Adipose tissue (tissue), 3 donors: Measurements from ENCODE around the gene POLR1A. TPM values are rescaled to one million over a fixed set of nuclear protein-coding genes. Genes with fewer than 3 reads are reported as not detected.

Experiments
- H3K27ac ChIP-seq: one replicate; pipeline ENCODE4 v1.5.1; 2013; ENCODE audit warnings: low read depth, low read length
- WGBS, 3 donors: extraction: QIAGEN DNeasy Blood & Tissue Kit; methylation state at CpG; one replicate each; pipeline ENCODE4 v1.1.7; 2013; 5-methylcytosine and 5-hydroxymethylcytosine counted together
- polyA plus RNA-seq, 3 donors: library from polyadenylated mRNA; stranded (reverse); fragments of 200-250 nt; gene quantifications; one replicate each; pipeline ENCODE4 v1.2.3, GENCODE V29; 2013
- donor health status: healthy with polysubstance abuse.
- donor health status: Bipolar disorder and iron deficiency.
- donor health status: healthy.

Gene POLR1A
- polyA plus RNA-seq, 3 donors = 2.7 to 7.3 (median 3.9) TPM

GRCh38 chr2:86102157-86102556 lies 3.5 kb downstream of the POLR1A start:
- no peak overlapping the region for H3K27ac ChIP-seq

DNA sequence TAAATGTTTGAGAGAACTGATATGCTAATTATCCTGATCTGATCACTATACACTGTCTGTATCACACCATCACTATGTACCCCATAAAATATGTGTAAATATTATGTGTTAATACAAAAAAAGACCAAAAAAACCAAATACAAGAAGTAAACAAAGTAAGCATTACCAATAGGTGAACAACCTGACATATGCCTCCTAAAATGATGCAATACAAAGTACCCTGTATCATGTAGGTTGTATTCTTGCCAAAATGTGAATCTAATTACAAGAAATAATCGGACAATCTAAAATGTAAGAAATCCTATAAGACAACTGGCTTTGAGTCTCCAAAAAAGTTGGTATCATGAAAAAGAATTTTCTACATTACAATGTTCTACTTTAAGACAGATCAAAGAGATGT lies 7.8 kb downstream of the POLR1A start:
- WGBS, 3 donors = 95 to 98% (median 98%) methylated on average over 1 of the region's 1 CpG
- no peak overlapping the region for H3K27ac ChIP-seq

- no peak overlapping the region for H3K27ac ChIP-seq
- WGBS, 3 donors = 95 to 99% (median 96%) methylated on average over 3 of the region's 3 CpGs
These were observed 8.4 kb downstream of the POLR1A start for GRCh38 chr2:86097114-86097896.

DNA sequence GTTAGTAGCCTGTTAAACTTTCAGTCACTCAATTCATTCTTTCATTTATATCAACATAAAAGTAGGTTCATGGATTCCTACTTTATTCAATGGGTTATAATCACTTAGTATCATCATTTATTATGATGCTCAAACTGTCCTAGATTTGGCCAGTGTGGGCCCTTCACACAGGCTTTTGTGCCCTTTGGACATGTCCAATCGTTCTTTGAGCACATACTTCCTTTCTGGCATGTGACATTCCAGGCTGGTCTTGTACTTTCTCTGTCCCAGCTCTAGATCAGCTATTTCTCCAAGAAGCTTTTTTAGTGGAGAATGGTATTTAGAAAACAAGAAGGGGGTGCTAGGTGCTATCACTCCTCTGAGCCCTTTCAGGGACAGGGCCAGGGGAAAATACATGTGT lies 11.5 kb downstream of the POLR1A start:
- WGBS, 3 donors = 54 to 63% (median 58%) methylated on average over 1 of the region's 1 CpG
- H3K27ac ChIP-seq = no peak overlapping the region

GRCh38 chr2:86087936-86088850 lies 17.5 kb downstream of the POLR1A start:
- no peak overlapping the region for H3K27ac ChIP-seq
- WGBS, 3 donors = 81 to 87% (median 82%) methylated on average over 14 of the region's 14 CpGs

DNA sequence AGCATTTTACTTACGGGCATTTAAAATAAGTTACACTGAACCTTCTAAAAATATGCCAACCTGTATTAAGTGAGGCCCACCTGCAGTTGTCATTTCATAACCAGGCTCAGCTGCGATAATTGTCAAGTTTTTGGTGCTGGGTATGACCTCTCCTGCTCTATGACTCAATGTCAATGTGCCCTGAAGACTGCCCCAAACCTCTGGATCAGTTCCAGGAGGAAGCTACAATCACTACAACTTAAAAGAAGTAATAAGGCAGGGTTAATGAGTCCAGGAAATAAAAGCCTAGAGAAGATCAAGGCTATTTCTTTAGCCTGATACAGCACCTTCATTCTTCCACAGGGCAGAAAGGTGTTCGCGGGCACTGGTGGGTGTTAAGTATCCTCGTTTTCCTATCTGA lies 22.9 kb downstream of the POLR1A start:
- WGBS, 3 donors = 78 to 92% (median 84%) methylated on average over 5 of the region's 5 CpGs
- no peak overlapping the region for H3K27ac ChIP-seq

- WGBS, 3 donors = 91 to 93% (median 92%) methylated on average over 4 of the region's 4 CpGs
- no peak overlapping the region for H3K27ac ChIP-seq
These were observed 24.0 kb downstream of the POLR1A start for GRCh38 chr2:86081724-86082123.

DNA sequence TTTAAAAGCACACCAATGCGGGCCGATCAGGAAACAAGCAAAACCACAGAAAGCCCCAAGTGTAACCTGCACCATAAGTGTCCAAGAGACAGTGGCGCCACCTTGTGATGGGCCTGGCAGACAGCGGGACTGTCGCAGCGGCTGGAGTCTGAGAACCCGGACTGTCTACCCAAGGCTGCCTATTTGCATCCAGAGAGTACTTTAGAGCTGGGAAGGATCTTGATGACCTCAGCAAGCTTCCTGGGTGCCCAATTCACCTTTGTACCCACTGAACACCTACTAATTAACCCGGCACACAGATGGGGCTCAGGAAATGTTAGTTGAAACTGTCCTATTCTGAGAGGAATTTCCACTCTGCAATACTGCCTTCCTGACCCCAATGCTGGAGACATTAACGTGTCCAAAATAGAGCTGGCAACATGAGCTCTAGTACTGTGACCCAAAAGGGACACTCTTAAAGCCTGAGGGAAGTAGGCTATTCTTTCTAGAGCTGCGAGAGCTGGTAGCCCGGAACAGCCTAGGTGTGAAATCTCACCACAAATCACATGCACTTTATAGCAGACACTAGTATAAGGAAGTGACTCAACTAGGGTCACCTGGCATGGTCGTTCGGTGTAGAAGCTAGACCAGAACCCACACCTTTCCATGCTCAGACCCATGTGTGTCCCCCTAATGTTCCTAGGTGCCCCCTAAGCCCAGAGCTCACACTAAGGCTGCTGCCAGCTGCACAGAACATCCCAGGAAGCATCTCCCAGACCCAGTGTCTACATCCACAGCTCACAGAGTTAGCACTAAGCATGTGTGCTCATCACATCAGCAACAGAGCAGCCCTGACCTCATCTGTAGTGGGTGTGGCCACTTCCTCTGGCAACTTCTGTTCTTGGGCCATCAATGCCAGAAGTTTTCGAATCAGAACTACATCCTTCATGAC lies 25.4 kb downstream of the POLR1A start:
- H3K27ac ChIP-seq = no peak overlapping the region
- 32 to 41% (median 34%) methylated on average over 14 of the region's 14 CpGs for WGBS, 3 donors

- no peak overlapping the region for H3K27ac ChIP-seq
- WGBS, 3 donors = 39 to 56% (median 51%) methylated on average over 7 of the region's 7 CpGs
These were observed 26.7 kb downstream of the POLR1A start for GRCh38 chr2:86078774-86079545.

- no peak overlapping the region for H3K27ac ChIP-seq
These were observed 29.8 kb downstream of the POLR1A start for GRCh38 chr2:86075886-86076285.

DNA sequence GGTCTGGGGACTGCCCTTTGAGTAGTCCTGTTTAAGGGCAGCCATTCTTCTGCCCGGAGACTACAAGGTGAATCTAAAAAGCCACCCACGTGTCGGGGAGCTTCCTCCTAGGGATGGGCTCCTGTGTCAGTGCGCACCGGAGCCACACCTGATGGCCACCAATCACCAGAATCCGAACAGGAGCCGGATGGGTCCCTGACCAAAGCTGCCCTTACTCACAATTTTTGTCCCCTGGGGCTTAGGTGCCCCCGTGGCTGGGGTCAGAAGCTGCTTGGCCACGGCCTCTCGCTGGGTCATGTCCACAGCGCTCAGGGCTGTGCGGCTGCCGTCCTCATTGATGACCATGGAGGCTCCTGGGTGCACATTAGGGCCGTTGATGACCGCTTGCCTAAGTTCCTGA lies 30.9 kb downstream of the POLR1A start:
- 94 to 98% (median 97%) methylated on average over 15 of the region's 15 CpGs for WGBS, 3 donors
- H3K27ac ChIP-seq = no peak overlapping the region

More at GRCh38 chr2:86075886-86076285, 29.8 kb downstream of the POLR1A start:
- 92 to 97% (median 95%) methylated on average over 5 of the region's 5 CpGs for WGBS, 3 donors

GRCh38 chr2:86074256-86074655 lies 31.4 kb downstream of the POLR1A start:
- H3K27ac ChIP-seq = no peak overlapping the region
- 91 to 96% (median 92%) methylated on average over 3 of the region's 3 CpGs for WGBS, 3 donors

DNA sequence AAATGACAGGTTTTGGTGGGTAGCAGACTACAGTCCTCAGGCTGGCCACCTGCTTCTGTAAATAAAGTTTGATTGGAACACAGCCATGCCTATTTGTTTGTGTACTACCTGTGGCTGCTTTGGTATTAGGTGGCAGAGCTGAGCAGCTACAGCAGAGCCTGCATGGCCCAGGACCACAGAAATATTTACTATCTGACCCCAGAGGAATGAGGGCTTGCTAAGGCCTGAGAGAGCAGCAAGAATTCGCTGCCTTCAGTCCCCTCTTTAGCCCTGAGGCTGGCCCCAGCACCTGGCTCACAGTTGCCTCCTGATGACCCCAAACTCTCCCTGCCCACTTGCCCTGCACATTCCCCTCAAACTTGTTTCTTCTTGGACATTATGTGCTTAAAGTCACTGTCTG lies 32.5 kb downstream of the POLR1A start:
- H3K27ac ChIP-seq = no peak overlapping the region
- WGBS, 3 donors = 78 to 100% (median 97%) methylated on average over 1 of the region's 1 CpG

DNA sequence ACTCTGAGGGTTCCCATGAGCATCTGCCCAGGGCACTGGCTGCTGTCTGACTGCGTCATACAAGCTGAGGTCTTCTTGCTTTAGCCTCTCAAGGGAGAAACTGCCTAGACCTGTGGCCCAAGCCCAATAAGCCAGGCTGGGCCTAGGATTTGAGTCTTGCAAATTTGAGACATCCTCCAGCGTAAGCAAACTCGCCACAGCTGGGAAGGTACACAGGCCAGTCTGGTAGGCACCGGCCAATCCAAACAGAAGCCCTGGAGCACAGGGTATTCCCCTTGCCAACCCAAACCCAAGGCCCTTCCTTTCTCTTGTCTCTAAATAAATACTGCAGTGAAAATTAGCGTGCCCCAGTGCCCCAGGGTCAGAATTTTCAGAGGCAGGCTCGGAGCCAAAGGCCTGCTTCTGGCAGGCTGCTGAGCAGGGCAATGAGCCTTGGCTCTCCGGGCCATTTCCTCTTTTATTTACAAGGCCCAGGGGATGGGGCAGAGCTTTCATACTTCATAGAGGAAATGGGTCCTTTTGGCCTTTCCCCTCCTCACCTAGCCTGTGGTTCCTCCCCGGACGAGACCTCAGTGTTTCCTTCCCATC lies 33.3 kb downstream of the POLR1A start:
- peak overlapping the region; percentile 32 for H3K27ac ChIP-seq
- WGBS, 3 donors = 14 to 33% (median 31%) methylated on average over 9 of the region's 9 CpGs

- H3K27ac ChIP-seq = no peak overlapping the region
- WGBS, 3 donors = 90 to 100% (median 95%) methylated on average over 1 to 2 of the region's 2 CpGs
These were observed 34.8 kb downstream of the POLR1A start for GRCh38 chr2:86070868-86071267.

DNA sequence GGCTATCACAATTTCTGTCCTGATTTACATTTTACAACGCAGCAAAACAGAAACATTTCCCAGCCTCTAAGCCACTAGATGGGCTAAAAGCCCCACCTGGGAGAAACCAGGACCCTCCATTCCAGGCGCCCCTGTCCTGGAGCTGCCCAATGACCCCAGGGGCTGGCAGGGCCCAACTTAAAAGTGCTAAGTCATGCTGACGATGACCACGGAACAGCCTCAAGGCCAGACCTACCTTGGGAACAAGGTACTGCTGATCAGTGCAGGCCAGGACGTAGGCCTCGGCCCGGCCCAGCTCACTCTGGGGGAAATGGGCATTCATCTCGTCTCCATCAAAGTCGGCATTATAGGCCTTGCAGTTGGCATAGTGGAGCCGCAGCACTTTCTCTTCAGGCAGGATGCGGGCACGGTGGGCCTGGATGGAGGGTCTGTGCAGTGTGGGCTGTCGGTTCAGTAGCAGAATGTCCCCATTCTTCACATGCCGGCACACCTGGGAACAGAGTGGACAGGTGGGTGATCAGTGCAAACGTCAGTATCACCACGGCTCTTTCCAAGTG lies 35.8 kb downstream of the POLR1A start:
- H3K27ac ChIP-seq = no peak overlapping the region
- 91 to 96% (median 96%) methylated on average over 16 of the region's 16 CpGs for WGBS, 3 donors

DNA sequence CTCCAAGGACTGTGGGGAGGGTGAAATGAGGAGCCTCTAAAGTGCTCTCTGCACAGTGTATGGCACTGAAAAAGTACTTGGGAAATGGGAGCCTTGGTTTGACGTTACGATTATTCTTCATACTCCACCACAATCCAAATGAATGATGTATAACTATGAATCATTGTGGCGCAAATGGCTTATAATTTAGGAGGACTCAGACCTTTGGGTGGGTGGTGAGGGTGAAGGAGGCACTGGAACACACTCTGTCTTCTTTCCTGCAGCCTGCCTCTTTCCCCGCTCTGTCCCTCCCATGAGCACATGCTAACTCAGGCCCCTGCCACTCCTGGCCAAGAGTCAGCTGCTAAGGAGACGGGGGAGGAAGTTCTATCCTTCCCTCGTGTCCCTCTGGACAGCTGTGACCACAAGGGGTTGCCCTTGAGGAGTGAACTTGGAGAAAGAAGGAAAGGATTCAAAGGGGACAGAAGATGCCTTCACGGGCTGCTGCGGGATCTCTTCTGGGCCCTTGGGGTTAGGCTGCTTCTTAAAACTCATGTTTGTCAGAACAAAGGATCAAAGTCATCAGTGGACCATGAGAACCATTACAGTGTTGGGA lies 36.5 kb downstream of the POLR1A start:
- H3K27ac ChIP-seq = no peak overlapping the region
- WGBS, 3 donors = 68 to 79% (median 71%) methylated on average over 8 of the region's 8 CpGs
